PC-3 (cell line): Measurements from ENCODE around the gene TMEM132E. TPM values are rescaled to one million over a fixed set of nuclear protein-coding genes. Genes with fewer than 3 reads are reported as not detected.

Experiments used
- ATAC-seq: fragments of 200-7000 bp; cut with Tn5 transposase; 2 replicates; pipeline ENCODE4 v1.9.1; 2020; ENCODE audit warnings: mild to moderate bottlenecking, moderate library complexity
- BruUV-seq: library from RNA; stranded (reverse); fragments of 400-500 nt; replicated peaks from 2 replicates; lab custom pipeline; 2021; lab: Mats Ljungman, UMichigan
- CTCF ChIA-PET: fragments of 300-600 bp; sonication (Branson Sonifier 250); formaldehyde crosslinking; loops from one replicate; lab custom pipeline; 2022; ENCODE audit warnings: antibody characterized with exemption; lab: Charles Lee
- POLR2A ChIA-PET: fragments of 300-600 bp; sonication (Branson Sonifier 250); formaldehyde crosslinking; loops from one replicate; lab custom pipeline; 2022; ENCODE audit warnings: antibody characterized with exemption; ENCODE audit not compliant: unreplicated experiment; lab: Charles Lee
- DNase-seq: peaks from one replicate; pipeline ENCODE4 v3.0.0-alpha.2; 2015
- H2AFZ ChIP-seq: fragments of 300-600 bp; sonication (generic); 2 replicates; pipeline ENCODE4 v1.6.0; 2016; ENCODE audit warnings: antibody characterized with exemption, low read length
- H3F3A ChIP-seq: fragments of 300-600 bp; sonication (generic); one replicate; pipeline ENCODE4 v1.6.0; 2017; ENCODE audit warnings: antibody characterized with exemption, low read length, control low read depth, mild to moderate bottlenecking; ENCODE audit not compliant: unreplicated experiment
- H3K27ac ChIP-seq: fragments of 300-600 bp; sonication (generic); 2 replicates; pipeline ENCODE4 v1.5.1; 2016; ENCODE audit warnings: mild to moderate bottlenecking, low read length
- H3K27me3 ChIP-seq: fragments of 300-600 bp; sonication (generic); 2 replicates; pipeline ENCODE4 v1.6.1; 2016; ENCODE audit warnings: low read length, mixed read lengths
- H3K36me3 ChIP-seq: fragments of 300-600 bp; sonication (generic); 2 replicates; pipeline ENCODE4 v1.6.1; 2016; ENCODE audit warnings: low read depth, mixed run types, low read length, mixed read lengths
- H3K4me1 ChIP-seq: fragments of 300-600 bp; sonication (generic); 2 replicates; pipeline ENCODE4 v1.5.1; 2016; ENCODE audit warnings: low read length; ENCODE audit not compliant: insufficient read depth
- H3K4me2 ChIP-seq: fragments of 300-600 bp; sonication (generic); 2 replicates; pipeline ENCODE4 v1.6.0; 2016; ENCODE audit warnings: low read length
- H3K4me3 ChIP-seq: fragments of 300-600 bp; sonication (generic); 2 replicates; pipeline ENCODE4 v1.5.1; 2016; ENCODE audit warnings: mild to moderate bottlenecking, low read length, mixed read lengths
- H3K79me2 ChIP-seq: fragments of 300-600 bp; sonication (generic); 2 replicates; pipeline ENCODE4 v1.6.1; 2017; ENCODE audit warnings: low read length, mixed read lengths
- H3K9ac ChIP-seq: fragments of 300-600 bp; sonication (generic); 2 replicates; pipeline ENCODE4 v1.6.0; 2016; ENCODE audit warnings: mild to moderate bottlenecking, low read length
- H3K9me2 ChIP-seq: fragments of 300-600 bp; sonication (generic); replicated peaks from 2 replicates; pipeline ENCODE4 v1.6.1; 2016; ENCODE audit warnings: mixed run types, low read length, mixed read lengths
- H3K9me3 ChIP-seq: fragments of 300-600 bp; sonication (generic); 2 replicates; pipeline ENCODE4 v1.6.1; 2016; ENCODE audit warnings: low read length, mixed read lengths
- H4K20me1 ChIP-seq: fragments of 300-600 bp; sonication (generic); 2 replicates; pipeline ENCODE4 v1.6.1; 2016; ENCODE audit warnings: low read length, mixed read lengths
- CTCF ChIP-seq: fragments of 300-600 bp; sonication (generic); conservative IDR thresholded peaks from 2 replicates; pipeline ENCODE4 v1.5.1; 2017; ENCODE audit warnings: antibody characterized with exemption, low read depth, mild to moderate bottlenecking, low read length
- EZH2 ChIP-seq: fragments of 300-600 bp; sonication (generic); IDR thresholded peaks from one replicate; pipeline ENCODE4 v1.6.1; 2017; ENCODE audit warnings: antibody characterized with exemption, mild to moderate bottlenecking, low read length; ENCODE audit not compliant: unreplicated experiment
- EZH2phosphoT487 ChIP-seq: fragments of 300-600 bp; sonication (generic); IDR thresholded peaks from 2 replicates; pipeline ENCODE4 v1.6.1; 2018; ENCODE audit warnings: mild to moderate bottlenecking, antibody characterized with exemption, low read length, borderline replicate concordance
- intact Hi-C: fragments of 100-400 bp; cut with micrococcal nuclease; formaldehyde crosslinking; loops from 2 replicates; pipeline ENCODE4 v1.9.0; 2023
- total RNA-seq: library from RNA; depleted of rRNA; stranded (reverse); fragments of >200 nt; gene quantifications from 2 replicates; pipeline ENCODE4 v1.2.3, GENCODE V29; 2014

The TMEM132E gene
- total RNA-seq, 1 experiment from 2014 or later: not detected

- no peaks in the 10 kb centered on the region for H3K9me3 ChIP-seq
- DNase-seq (no peak), ATAC-seq (no peak)
- CTCF ChIA-PET: no interaction called here
- no peak overlapping the region for H3K27ac ChIP-seq
- TF ChIP-seq EZH2phosphoT487 (no peak), CTCF (no peak), EZH2 (no peak)
- intact Hi-C loops: no loop called here
- H3K4me1 ChIP-seq: no peaks in the 10 kb centered on the region
- BruUV-seq: no TSS peak
- no peaks in the 10 kb centered on the region for H3K9me2 ChIP-seq
- no peaks in the 10 kb centered on the region for H3K79me2 ChIP-seq
- no peak overlapping the region for H3K4me2 ChIP-seq
- H3K36me3 ChIP-seq: no peaks in the 10 kb centered on the region
- no peak overlapping the region for H3K9ac ChIP-seq
- no peak overlapping the region for H2AFZ ChIP-seq
- 0 out of 2 replicates have a peak, but pooled peaks cover 3% of the 10 kb centered on the region for H3K27me3 ChIP-seq
- no peaks in the 10 kb centered on the region for H4K20me1 ChIP-seq
- no peak overlapping the region for H3K4me3 ChIP-seq
- H3F3A ChIP-seq: no peaks in the 10 kb centered on the region
- POLR2A ChIA-PET: no interaction called here
Observed at GRCh38 chr17:34673516-34673915, 94.1 kb downstream of the TMEM132E start.

GRCh38 chr17:34673995-34674890 is 94.9 kb downstream of the TMEM132E start:
- BruUV-seq: no TSS peak
- no peak for TF ChIP-seq EZH2
- TF ChIP-seq EZH2phosphoT487: no peak
- TF ChIP-seq CTCF: no peak
- Histone ChIP-seq H3K9me2 (no peaks in the 10 kb centered on the region), H3K4me2 (no peak overlapping the region), H3K4me1 (no peaks in the 10 kb centered on the region), H3K79me2 (no peaks in the 10 kb centered on the region), H2AFZ (no peak overlapping the region), H4K20me1 (no peaks in the 10 kb centered on the region), H3K27me3 (no peaks in the 10 kb centered on the region), H3K4me3 (no peak overlapping the region), H3K9me3 (no peaks in the 10 kb centered on the region), H3K9ac (no peak overlapping the region), H3F3A (no peaks in the 10 kb centered on the region), H3K36me3 (no peaks in the 10 kb centered on the region), H3K27ac (no peak overlapping the region)
- ATAC-seq (no peak), DNase-seq (no peak)
- intact Hi-C loops: no loop called here
- ChIA-PET CTCF (no interaction called here), POLR2A (no interaction called here)

GRCh38 chr17:34675143-34675542 is 95.8 kb downstream of the TMEM132E start:
- Histone ChIP-seq H4K20me1 (no peaks in the 10 kb centered on the region), H3F3A (no peaks in the 10 kb centered on the region), H3K4me1 (no peaks in the 10 kb centered on the region), H3K27ac (no peak overlapping the region), H3K9ac (no peak overlapping the region), H3K79me2 (no peaks in the 10 kb centered on the region), H3K4me3 (no peak overlapping the region), H3K36me3 (no peaks in the 10 kb centered on the region), H2AFZ (no peak overlapping the region), H3K27me3 (no peaks in the 10 kb centered on the region), H3K9me3 (no peaks in the 10 kb centered on the region), H3K4me2 (no peak overlapping the region), H3K9me2 (no peaks in the 10 kb centered on the region)
- CTCF ChIA-PET: no interaction called here
- TF ChIP-seq CTCF: no peak
- TF ChIP-seq EZH2: no peak
- TF ChIP-seq EZH2phosphoT487: no peak
- DNase-seq (no peak), ATAC-seq (no peak)
- BruUV-seq: no TSS peak
- intact Hi-C loops: no loop called here
- POLR2A ChIA-PET: no interaction called here
